OCI-LY3 (cell line): Measurements from ENCODE around the gene COL4A2.
A peak's percentile ranks its signal among the peaks of the same experiment; 100 is the strongest.

Experiments
- H2AFZ ChIP-seq: fragments of 200-600, 300-600 bp; shearing (Covaris generic); 2 replicates; pipeline ENCODE4 v1.6.0; 2014; ENCODE audit warnings: antibody characterized with exemption, low read depth, low read length
- H3K27ac ChIP-seq: fragments of 200-600, 300-600 bp; sonication (generic); 2 replicates; pipeline ENCODE4 v1.5.1; 2014; ENCODE audit warnings: mild to moderate bottlenecking, low read length, moderate library complexity, mixed read lengths
- H3K27me3 ChIP-seq: fragments of 200-600, 300-600 bp; sonication (generic); 2 replicates; pipeline ENCODE4 v1.6.1; 2014; ENCODE audit warnings: low read depth, low read length, mixed read lengths
- H3K36me3 ChIP-seq: fragments of 200-600, 300-600 bp; sonication (generic); replicated peaks from 2 replicates; pipeline ENCODE3; 2014; ENCODE audit warnings: low read depth, low read length, mixed read lengths
- H3K4me1 ChIP-seq: fragments of 300-600, 200-600 bp; sonication (generic); 2 replicates; pipeline ENCODE4 v1.6.1; 2014; ENCODE audit warnings: low read length, mixed read lengths
- H3K4me2 ChIP-seq: fragments of 200-600, 300-600 bp; sonication (generic); 2 replicates; pipeline ENCODE4 v1.6.1; 2014; ENCODE audit warnings: low read length, mixed read lengths
- H3K4me3 ChIP-seq: fragments of 300-600, 200-600 bp; sonication (generic); 2 replicates; pipeline ENCODE4 v1.5.1; 2014; ENCODE audit warnings: antibody characterized with exemption, mild to moderate bottlenecking, low read length, moderate library complexity
- H3K79me2 ChIP-seq: fragments of 300-600, 200-600 bp; shearing (Covaris generic); 2 replicates; pipeline ENCODE4 v1.6.1; 2014; ENCODE audit warnings: mild to moderate bottlenecking, low read length, mixed read lengths
- H3K9ac ChIP-seq: fragments of 300-600, 200-600 bp; shearing (Covaris generic); 2 replicates; pipeline ENCODE4 v1.6.0; 2014; ENCODE audit warnings: mild to moderate bottlenecking, low read length, moderate library complexity
- H3K9me3 ChIP-seq: fragments of 200-600, 300-600 bp; shearing (Covaris generic); 2 replicates; pipeline ENCODE4 v1.6.1; 2014; ENCODE audit warnings: low read length, mixed read lengths; ENCODE audit not compliant: insufficient read depth
- H4K20me1 ChIP-seq: fragments of 200-600, 300-600 bp; sonication (generic); 2 replicates; pipeline ENCODE4 v1.6.1; 2016; ENCODE audit warnings: low read length, mixed read lengths; ENCODE audit not compliant: insufficient read depth
- EZH2phosphoT487 ChIP-seq: fragments of 200-600 bp; shearing (Covaris generic); IDR thresholded peaks from 2 replicates; pipeline ENCODE4 v1.6.1; 2018; ENCODE audit warnings: antibody characterized with exemption, mixed run types, low read depth
- TF ChIP-seq, protein P1 (sequence below): fragments of 200-600, 300-600 bp; sonication (generic); IDR thresholded peaks from 2 replicates; pipeline ENCODE4 v1.5.1; 2014; ENCODE audit warnings: antibody characterized with exemption, low read length, low read depth

The COL4A2 gene

GRCh38 chr13:110340812-110341444 lies 33.8 kb downstream of the COL4A2 start:
- no peak overlapping the region for H3K27ac ChIP-seq
- H3K9ac ChIP-seq: no peak overlapping the region
- H3K36me3 ChIP-seq: no peaks in the 10 kb centered on the region
- TF ChIP-seq EZH2phosphoT487: no peak
- TF ChIP-seq, protein P1, sequence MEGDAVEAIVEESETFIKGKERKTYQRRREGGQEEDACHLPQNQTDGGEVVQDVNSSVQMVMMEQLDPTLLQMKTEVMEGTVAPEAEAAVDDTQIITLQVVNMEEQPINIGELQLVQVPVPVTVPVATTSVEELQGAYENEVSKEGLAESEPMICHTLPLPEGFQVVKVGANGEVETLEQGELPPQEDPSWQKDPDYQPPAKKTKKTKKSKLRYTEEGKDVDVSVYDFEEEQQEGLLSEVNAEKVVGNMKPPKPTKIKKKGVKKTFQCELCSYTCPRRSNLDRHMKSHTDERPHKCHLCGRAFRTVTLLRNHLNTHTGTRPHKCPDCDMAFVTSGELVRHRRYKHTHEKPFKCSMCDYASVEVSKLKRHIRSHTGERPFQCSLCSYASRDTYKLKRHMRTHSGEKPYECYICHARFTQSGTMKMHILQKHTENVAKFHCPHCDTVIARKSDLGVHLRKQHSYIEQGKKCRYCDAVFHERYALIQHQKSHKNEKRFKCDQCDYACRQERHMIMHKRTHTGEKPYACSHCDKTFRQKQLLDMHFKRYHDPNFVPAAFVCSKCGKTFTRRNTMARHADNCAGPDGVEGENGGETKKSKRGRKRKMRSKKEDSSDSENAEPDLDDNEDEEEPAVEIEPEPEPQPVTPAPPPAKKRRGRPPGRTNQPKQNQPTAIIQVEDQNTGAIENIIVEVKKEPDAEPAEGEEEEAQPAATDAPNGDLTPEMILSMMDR: no peak
- no peak overlapping the region for H3K4me3 ChIP-seq
- no peaks in the 10 kb centered on the region; the same call in 1 of the 2 replicates for H3K9me3 ChIP-seq
- H3K79me2 ChIP-seq: no peaks in the 10 kb centered on the region
- H4K20me1 ChIP-seq: no peaks in the 10 kb centered on the region
- no peaks in the 10 kb centered on the region for H3K4me1 ChIP-seq
- H3K4me2 ChIP-seq: no peak overlapping the region
- peaks cover 28% of the 10 kb centered on the region for H3K27me3 ChIP-seq
- H2AFZ ChIP-seq: no peak overlapping the region

DNA sequence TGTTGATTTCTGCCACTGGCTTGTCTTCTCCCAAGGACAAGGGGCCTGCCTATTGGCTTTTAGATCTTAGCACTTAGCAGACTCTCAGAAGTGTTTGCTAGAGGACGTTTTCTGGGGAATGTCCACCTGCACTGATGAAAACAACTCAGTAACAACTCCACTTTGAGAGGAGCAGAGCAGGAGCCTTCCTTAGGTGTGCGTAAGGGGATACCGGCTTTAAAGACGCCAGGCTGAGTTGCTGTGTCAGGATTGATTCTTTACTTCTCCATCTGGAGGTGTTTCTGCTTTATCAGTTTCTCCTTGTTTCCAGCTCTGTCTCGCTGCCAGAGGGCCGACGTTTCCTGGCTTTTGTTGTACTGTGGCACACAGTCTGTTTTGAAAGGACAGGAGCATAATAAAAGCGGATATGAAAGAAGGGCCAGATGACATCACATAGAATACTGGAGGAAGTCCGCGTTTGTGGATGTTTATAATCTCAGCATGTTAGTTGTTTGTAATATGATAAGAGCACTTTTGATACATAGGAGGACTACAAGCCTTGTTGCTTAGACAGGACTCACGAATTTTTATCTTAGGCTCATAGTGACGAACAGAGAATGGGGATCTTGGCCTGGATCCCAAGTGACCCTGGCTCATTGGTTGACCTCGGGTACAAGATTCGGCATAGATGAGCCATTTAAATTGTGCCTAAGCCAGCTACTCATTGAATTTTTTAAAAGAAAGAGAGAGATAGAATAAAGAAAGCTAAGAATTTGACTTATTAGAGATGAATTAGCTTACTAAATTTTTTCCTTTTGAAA lies 34.6 kb downstream of the COL4A2 start:
- Histone ChIP-seq H3K4me1 (no peaks in the 10 kb centered on the region), H3K27me3 (peaks cover 28% of the 10 kb centered on the region), H4K20me1 (no peaks in the 10 kb centered on the region), H3K9ac (no peak overlapping the region), H3K36me3 (no peaks in the 10 kb centered on the region), H3K27ac (no peak overlapping the region), H2AFZ (no peak overlapping the region), H3K79me2 (no peaks in the 10 kb centered on the region), H3K4me3 (no peak overlapping the region), H3K4me2 (0 out of 2 replicates have a peak overlapping the region, but pooled peaks have one; percentile 10), H3K9me3 (no peaks in the 10 kb centered on the region)
- no peak for TF ChIP-seq EZH2phosphoT487
- TF ChIP-seq, protein P1: no peak

GRCh38 chr13:110342474-110342873 lies 35.4 kb downstream of the COL4A2 start:
- no peak overlapping the region for H2AFZ ChIP-seq

More at GRCh38 chr13:110342474-110342873, 35.4 kb downstream of the COL4A2 start:
- Histone ChIP-seq H3K36me3 (no peaks in the 10 kb centered on the region), H3K4me1 (no peaks in the 10 kb centered on the region), H3K4me2 (no peak overlapping the region), H3K27me3 (peaks cover 28% of the 10 kb centered on the region), H3K4me3 (no peak overlapping the region), H3K27ac (no peak overlapping the region), H3K9ac (no peak overlapping the region), H3K79me2 (no peaks in the 10 kb centered on the region), H3K9me3 (no peaks in the 10 kb centered on the region), H4K20me1 (no peaks in the 10 kb centered on the region)
- TF ChIP-seq EZH2phosphoT487: no peak
- TF ChIP-seq, protein P1: no peak
